GM19043 (cell line): ENCODE results near the gene LRRC15.

Experiments
- ATAC-seq: cut with Tn5 transposase; IDR thresholded peaks from one replicate; pipeline ENCODE4 v1.9.1; 2021; ENCODE audit warnings: low read depth; ENCODE audit not compliant: unreplicated experiment

Gene LRRC15

DNA sequence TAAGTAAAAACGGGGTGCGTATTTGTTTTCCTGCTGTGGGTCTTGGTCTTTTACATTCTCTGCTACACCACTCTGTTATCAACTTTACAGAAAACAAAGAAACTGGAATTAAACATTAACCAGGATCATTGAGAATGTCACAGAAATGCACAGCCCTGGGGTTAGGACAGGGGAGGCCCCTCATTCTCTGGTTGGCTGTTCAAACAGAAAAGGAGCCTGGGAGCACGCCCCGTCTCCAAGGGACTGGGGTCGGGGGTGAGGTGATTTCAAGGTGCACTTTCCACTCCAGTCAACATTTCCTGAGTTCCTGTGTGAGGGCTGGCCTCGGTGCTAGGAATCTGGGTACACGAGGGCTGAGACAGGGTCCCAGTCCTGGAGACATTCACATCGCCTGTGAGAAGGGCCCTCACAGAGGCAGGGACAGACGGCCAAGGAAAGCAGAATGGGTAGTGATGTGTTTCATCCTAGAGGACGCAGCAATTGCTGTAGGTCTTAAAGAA, 48.7 kb downstream of the LRRC15 start:
- no peak for ATAC-seq

DNA sequence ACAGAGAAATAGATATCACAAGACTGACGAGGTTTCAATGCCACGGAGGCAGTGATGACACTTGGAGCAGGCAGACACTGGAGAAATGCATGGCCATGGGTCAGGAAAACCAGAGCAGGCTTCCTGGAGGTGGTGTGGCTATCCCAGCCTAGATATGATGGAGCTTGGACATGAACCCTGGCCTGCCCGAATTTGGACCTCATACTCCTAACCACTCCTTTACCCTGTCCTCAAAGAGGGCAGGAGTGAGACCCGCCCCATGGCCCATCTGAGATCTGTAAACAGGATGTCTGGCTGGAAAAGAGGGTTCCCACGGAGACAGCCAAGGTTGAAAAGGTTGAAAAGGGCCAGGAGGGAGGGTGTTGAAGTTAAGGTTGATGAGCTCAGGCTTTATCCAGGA, 49.4 kb downstream of the LRRC15 start:
- no peak for ATAC-seq

DNA sequence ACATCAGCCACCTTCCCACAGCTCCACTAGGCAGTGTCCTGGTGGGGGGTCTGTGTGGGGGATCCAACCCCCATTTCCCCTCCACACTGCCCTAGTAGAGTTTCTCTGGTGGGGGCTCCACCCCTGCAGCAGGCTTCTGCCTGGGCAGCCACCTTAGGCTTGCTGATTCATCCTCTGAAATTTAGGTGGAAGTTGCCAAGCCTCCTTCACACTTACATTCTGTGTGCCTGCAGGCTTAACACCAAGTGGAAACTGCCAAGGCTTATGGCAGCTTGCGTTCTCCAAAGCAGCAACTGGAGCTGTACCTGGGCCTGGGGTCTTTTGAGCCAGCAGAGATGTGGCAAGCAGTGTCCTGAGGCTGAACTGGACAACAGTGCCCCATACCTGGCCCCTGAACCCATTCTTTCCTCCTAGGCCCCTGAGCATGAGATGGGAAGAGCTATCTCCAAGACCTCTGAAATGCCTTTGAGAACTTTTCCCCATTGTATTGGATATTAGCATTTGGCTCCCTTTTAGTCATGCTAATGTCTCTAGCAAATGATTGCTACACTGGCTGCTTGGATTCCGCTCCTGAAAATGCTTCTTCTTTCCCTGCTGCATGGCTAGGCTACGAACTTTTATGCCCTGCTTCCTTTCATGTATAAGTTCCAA, 50.9 kb downstream of the LRRC15 start:
- no peak for ATAC-seq

DNA sequence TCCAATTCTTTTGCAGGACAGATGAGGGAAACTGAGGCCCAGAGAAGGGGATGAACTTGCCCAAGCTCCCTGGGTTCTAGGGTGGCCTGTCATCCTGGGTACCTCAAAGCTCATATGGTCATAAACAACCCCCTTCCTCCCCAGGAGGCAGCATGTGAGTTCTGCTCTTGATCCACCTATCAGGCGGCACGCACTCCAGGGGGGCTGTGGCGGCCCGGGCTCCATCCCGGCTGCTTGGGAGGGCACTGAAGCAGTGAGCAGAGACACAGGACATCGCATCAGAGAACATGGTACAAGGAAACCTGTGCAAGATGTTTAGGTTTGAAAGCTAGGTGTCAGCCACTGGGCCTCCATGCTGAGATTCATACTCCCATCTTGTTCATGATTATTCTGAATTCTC, 52.6 kb downstream of the LRRC15 start:
- ATAC-seq, result no peak

DNA sequence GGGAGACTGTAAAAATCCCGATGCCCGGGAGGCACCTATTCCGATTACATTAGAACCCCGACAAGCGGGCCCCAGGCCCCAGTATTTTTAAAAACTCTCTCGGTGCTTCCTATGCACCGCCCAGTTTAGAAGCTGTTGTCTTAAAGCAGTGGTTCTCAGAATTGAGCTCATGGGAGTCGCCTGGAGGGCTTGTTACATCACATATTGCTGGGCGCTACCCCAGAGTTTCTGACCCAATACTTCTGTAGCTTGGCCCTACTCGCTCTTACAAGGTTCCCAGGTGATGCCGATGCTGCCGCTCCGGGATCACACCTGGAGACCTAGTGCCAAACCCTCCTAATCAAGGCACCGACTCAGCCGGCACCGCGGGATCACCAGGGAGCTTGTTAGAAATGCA, 53.6 kb downstream of the LRRC15 start:
- peak; percentile 9 for ATAC-seq

DNA sequence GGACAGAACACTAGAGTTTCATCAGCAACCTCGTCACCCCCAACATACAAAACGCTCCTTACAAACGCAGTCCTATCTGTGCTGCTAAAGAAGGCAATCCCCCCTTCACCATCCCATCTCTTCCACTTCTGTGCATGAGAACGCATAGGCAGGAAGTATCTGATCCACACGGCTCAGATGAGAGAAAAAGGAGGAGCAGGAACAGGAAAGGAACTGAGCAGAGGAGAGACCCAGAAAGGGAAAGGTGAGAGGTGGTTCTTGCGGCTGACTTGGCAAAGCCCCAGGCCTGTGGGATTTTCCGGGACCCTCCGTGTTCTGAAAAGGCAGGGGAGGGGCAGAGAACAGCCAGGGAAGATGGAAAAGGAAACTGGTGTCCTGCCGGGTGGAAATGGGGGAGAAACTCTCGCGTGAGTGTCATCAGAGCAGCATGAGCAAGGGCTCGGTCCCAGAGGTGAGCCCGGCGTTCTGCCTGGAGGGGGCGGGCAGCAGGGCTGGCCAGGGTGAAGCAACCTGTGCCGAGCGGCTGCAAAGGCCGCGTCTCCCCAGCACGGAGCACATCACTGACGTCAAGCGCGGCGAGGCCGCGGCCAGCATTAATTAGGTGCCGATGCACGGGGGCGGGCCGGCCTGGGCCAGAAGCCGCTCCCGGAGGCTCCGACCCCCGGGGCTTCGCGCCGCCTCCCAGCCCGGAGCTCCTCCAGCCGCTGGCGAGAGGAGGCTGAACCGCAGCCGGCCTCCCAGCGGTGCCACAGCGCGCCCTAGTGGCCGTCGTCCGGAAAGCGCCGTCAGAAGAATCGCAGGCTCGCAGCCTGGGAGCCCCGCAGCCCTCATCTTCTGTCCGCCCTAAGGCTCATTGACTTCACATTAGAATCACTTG, 54.2 kb downstream of the LRRC15 start:
- ATAC-seq, result peak; percentile 81

DNA sequence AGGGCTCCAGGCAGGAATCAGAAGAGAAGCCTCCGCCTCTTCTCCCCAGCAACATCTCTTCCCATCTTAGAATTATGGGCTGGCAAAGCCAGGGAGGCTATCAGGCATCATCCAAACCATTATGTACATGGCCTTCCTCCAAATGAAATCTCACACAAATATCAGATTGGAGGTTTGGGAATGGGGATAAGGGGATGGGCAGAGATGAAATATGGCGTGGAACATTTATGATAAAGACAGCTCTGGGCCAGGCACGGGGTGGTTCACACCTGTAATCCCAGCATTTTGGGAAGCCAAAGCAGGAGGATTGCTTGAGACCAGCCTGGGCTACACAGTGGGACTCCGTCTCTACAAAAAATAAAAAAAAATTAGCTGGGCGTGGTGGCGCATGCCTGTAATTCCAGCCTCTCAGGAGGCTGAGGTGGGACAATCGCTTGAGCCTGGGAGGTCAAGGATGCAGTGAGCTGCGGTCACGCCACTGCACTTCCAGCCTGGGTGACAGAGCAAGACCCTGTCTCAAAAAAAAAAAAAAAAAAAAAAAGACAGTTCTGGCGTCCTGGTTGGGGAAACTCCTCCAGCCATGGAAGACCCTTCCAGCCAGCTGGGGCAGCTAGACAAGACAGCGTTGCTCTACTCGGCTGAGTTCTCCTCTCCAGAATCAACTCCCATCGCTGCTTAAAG, 55.0 kb downstream of the LRRC15 start:
- no peak for ATAC-seq

DNA sequence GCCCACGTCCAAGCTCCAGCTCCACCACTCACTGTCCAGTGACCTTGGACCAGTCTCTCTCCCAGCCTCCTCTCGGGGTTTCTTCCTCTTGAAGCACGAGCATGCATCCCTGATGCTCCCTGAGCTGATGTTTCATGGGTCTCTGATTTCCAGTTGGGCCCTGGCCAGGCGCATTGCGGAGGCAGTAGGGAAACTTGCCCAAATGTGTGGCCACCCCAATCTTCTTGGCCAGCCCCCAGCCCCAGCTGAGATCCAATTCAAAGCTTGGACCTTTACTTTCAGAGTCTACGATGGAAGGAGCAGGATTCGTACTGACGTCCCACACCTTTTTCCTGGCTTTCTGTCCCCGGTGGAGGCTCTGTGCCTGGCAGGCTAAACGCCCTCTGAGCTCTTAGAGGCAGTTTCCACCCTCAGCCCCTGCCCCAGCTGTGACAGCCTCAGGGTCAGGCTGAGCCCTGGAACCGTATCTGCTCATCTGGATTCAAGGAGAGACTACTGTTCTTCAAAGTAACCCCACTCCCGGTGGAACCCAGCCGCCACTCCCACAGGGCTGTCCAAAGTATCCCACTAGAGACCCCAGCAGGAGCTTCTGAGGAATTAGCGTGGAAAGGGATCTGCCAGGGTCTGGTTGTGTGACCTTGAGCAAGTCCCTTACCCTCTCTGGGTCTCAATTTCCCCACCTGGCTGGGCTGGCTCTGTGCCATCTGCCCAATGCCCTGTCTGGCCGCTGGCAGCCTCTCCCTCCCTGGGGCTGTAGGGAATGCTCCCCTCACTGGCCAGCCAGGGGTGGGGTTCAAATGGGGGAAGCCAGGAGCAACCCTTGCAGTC, 55.8 kb downstream of the LRRC15 start:
- ATAC-seq, result no peak

DNA sequence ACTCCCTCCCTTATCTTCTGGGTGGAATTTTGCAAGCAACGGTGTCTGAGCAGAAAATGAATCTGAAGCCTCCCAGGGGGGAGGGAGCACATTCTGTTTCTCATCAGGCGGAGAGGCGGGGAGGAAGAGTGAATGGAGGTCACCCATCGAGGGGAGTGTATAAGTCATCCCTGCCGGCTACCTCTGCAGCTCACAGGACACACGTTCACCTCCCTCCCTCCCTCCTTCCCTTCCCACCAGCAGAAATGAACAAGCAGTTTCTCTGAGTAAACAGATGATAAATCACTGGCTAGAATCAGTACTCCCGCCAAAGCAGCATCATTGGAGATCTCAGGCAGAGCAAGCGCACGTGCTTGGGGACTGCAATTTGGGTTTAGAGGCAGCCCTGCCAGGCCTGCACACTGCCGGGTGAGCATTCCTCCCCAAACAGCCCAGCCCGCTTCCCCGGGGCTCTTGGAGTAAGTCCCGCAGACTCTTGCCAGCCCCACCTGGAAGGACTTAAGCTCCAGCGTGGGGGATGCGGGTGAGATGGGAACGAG, 56.7 kb downstream of the LRRC15 start:
- no peak for ATAC-seq

DNA sequence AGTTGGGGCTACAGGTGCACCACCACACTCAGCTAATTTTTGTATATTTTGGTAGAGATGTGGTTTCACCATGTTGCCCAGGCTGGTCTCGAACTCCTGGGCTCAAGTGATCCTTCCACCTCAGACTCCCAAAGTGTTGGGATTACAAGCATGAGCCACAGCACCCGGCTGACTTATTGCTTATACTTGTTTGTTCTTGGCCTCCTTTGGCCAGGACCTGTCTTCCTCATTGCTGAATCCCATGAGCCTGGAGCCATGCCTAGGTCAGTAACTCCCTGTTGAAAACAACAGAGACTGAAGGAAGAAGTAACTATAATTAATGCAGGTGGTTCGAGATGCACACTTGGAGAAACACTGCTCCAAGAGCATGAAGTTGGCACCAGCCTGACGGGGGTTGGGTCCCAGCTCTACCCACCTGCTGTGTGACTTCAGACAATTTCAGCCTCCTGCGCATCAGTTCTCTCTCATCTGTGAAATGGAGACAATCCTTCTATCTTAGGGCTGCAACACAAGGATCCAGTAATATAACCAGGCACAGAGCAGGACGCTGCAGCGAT, 57.3 kb downstream of the LRRC15 start:
- ATAC-seq, result no peak

DNA sequence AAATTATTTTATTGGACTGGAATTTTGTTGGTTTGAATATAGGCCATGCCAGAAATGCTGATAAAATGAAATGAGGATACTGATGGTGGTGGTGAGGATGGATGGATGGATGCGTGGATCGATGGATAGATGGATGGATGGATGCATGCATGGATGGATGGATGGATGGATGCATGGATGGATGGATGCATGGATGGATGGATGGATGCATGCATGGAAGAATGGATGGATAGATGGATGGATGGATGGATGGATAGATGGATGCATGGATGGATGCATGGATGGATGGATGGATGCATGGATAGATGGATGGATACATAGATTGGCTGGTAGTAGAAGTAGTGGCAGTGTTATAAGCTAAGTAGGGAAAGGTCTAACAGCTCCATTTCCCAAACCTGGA, 58.5 kb downstream of the LRRC15 start:
- no peak for ATAC-seq

DNA sequence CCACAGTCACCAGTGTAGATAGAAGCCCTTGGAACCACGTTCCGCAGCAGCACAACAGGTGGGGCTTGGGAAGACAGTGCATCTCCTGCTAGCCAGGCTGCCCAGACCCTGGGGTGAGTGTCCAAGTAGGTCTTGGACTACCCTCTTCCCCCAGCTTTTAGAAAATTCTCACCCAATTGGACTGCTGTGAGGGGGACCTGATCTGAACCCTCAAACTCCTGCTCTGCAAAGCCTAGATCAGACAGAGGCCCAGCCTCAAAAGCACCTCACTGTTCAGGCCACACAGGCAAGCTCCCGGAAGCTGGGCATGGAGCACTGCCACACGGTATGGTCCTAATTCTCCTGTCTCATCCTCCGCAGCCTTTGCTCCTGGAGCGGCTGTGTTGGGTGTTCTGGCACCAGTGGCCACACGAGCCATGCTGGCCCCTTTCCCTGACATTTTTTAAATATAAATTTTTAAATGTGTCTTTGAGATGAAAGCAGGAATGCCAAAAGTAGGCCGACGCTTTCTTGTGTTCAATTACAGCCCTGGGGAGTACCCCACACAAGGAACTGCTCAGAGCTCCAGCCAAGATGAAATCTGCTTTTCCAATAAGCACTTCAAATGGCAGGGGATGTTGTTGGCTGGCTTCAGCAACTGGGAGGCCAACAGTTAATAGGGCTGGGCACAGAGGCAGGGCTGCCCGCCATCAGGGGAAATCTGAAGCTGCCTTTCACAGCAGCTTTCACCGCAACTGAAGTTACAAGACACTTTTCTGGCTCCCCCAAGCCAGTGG, 59.3 kb downstream of the LRRC15 start:
- no peak for ATAC-seq

DNA sequence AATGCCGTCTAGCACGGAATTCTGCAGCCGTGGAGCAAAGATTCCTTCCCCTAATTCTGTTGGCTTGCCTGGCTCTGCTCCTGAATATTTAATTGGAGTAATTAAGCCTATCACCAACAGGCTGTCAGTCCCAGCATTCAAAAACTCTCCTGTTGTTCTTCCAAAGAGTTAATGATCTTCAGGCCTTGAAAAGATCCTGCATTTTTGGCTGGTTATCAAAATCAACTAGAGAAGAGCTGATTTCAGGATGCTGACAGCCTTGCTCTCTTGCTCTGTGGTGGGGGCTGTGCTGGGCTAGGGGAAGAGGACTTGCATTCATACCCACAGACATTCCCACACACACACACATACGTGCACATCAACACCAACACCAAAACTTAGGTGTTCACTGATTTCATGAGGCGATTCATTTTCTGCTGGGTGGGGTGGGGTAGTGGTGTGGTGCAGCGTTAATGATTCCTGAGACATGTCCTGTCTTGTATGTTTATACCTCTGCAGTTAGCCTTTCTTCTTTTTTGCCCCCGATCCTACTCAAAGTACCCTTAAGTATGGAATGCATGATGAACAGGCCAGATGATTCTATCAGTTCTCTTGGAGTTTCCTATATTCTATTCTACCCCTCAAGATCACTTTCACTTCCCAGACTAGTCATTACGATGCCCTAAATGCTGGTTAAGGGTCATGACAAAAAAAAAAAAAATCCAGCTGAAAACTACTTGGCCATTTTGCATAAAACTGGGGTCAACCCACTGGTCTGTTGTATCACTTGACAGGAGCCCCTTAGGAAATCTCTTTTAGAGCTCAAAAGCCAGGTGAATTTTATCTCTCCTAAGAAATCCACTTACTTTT, 60.7 kb downstream of the LRRC15 start:
- no peak for ATAC-seq

DNA sequence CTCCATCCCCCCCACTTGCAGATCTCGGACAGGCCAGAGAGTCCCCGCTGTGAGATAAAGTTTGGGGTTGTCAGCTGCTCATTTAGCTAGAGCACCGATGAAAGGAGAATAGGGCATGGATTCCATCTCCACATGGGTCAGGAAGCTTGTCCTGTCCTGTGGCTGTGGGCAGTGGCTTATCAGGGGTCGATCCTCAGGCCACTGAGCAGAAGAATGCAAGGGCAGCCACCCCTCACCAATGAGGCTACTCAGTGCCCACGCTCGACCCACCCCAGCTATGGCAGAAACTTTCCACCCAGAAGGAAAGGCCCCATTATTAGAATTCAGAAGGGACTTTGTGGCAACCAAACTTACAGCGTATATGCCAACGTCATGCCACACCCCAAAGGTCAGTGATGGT, 61.7 kb downstream of the LRRC15 start:
- ATAC-seq, result no peak

DNA sequence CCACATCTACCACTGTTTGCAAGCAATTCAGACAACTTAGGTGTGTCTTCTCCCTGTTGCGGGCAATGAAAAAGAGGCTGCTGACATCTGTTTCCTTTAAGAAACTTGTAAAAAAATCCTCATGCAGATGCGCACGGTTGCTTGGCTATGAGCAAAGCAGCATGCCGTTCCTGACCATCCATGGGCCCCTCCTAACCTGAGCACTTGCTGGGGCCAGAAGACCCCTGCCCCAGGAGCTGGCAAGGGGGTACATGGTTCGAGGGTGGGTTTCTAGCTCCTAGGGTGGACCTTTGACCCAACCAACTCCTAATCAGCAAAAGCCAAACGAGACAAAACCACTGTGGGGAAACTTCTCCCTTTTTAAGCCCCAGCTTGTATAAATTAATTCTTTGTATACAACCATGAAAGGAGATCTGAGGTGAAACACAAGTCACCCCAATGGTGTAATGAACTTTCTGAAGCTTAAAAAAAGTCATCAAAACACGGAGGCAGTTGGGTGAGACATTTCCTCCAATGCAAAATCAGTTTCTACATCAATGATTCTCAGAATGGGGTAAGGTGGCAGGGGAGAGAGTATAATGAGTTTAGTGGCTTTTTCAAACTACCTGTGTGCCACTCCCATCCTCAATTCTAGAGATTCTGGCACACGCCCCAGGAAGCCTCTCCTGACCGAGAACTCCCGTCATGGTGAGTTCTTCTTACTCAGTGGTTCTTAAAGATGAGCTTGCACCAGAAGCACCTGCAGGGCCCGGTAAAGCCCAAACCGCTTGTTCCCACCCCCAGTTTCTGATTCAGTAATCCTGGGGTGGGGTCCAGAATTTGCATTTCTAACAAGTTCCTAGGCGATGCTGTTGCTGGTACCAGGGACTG, 62.5 kb downstream of the LRRC15 start:
- peak; percentile 46 for ATAC-seq

DNA sequence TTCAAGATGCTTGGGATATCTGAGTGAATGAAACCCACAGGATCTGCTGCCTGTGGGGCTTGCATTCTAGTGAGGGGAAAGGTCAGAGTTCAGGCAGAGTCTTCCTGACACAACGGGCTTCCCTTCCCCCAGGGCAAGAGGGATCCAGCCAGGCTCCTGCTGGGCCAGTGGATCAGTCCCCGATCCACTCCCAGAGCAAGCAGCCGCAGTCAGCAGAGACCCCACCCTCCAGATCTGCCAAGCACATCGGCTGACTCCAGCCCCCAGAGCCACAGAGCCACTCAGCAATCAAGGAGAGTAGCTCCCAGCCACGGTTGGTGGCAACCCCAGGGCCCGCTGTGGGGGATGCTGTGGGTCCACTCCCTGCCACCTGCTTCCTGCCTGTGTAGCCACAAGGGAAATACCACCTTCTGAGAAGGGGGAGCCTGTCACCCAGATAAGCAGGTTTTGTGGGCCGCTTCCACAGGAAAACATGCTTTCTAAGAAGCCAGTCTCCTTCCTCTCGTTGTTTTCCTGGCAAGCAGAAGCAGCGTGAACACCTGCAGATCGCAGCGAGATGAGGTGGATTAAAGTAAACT, 63.3 kb downstream of the LRRC15 start:
- ATAC-seq, result peak; percentile 22
